Adrenal gland (tissue), 12 donors: ENCODE data around the gene IL34. TPM values are rescaled to one million over a fixed set of nuclear protein-coding genes. Genes with fewer than 3 reads are reported as not detected.

Experiments used
- DNase-seq, 7 donors: peaks; one replicate each; pipeline ENCODE4 v3.0.0-alpha.2; 2019 to 2020
- H3K27ac ChIP-seq, 5 donors: fragments of 200-600 bp; sonication (generic) in 4 of 5; 1 replicate in 3 of 5; 2 replicates in 2 of 5; pipeline versions ENCODE4 v1.5.1 to v1.8.0; 2016 to 2020; ENCODE audit warnings: mild to moderate bottlenecking in 1 of 5
- H3K27me3 ChIP-seq: fragments of 200-600 bp; 2 replicates; pipeline ENCODE4 v1.8.0; 2021
- H3K36me3 ChIP-seq, 2 donors: fragments of 200-600 bp; replicated peaks in 1 of 2; 1 replicate in 1 of 2; 2 replicates in 1 of 2; pipeline versions ENCODE4 v1.5.1 to v1.8.0; 2018 to 2022
- H3K4me1 ChIP-seq, 2 donors: fragments of 200-600 bp; replicated peaks in 1 of 2; 1 replicate in 1 of 2; 2 replicates in 1 of 2; pipeline versions ENCODE4 v1.5.1 to v1.8.0; 2018 to 2021
- H3K4me3 ChIP-seq, 4 donors: fragments of 200-600 bp; sonication (generic) in 3 of 4; one replicate each; pipeline ENCODE4 v1.5.1; 2016 to 2018
- H3K9me3 ChIP-seq, 3 donors: fragments of 200-600 bp; sonication (generic) in 1 of 3; replicated peaks in 1 of 3; 1 replicate in 2 of 3; 2 replicates in 1 of 3; pipeline versions ENCODE4 v1.5.1 to v1.8.0; 2016 to 2021
- CTCF ChIP-seq, 6 experiments: fragments of 450-650 bp in 4 of 6; fragments of 200-600 bp in 2 of 6; sonication (generic) in 1 of 6; IDR thresholded peaks; 1 replicate in 5 of 6; 2 replicates in 1 of 6; pipeline versions ENCODE4 v1.5.1 to v1.8.0; 2016 to 2021; ENCODE audit warnings: antibody characterized with exemption in 6 of 6, mild to moderate bottlenecking in 2 of 6, moderate library complexity in 1 of 6
- POLR2A ChIP-seq, 2 donors: fragments of 450-650 bp; IDR thresholded peaks; one replicate each; pipeline ENCODE4 v1.6.1; 2017; ENCODE audit warnings: antibody characterized with exemption in 2 of 2, mild to moderate bottlenecking in 2 of 2, moderate library complexity in 1 of 2
- WGBS, 4 donors: extraction: QIAGEN DNeasy Blood & Tissue Kit in 2 of 4; methylation state at CpG; one replicate each; pipeline versions ENCODE4 v1.1.5 to v1.1.7; 2013 to 2017; 5-methylcytosine and 5-hydroxymethylcytosine counted together
- intact Hi-C, 2 donors: fragments of 100-400 bp; cut with DNase I; formaldehyde crosslinking; loops; one replicate each; pipeline versions ENCODE4 v1.14.1 to v1.15.0; 2022 to 2023
- polyA plus RNA-seq, 3 donors: library from polyadenylated mRNA; stranded (reverse); fragments of 200-250 nt in 2 of 3; fragments of 350-450 nt in 1 of 3; fragmentation: Illumina TruSeq in 1 of 3; extraction: RNeasy Lipid Tissue Mini Kit (QIAGEN cat#74804) in 1 of 3; gene quantifications; one replicate each; pipeline ENCODE4 v1.2.3, GENCODE V29; 2013 to 2014
- total RNA-seq, 9 donors: library from RNA; depleted of rRNA in 4 of 9; stranded (reverse); fragments of >200 nt in 4 of 9; fragments of 120-200 nt in 1 of 9; fragmentation: NEBNext Ultra II Directional in 1 of 9; extraction: Animal tissue kit (Norgen Biotek cat#: 25700) in 1 of 9; gene quantifications; one replicate each; pipeline versions ENCODE4 v1.1.0 to v1.2.4, GENCODE V29; 2013 to 2023
- donor health status: healthy with polysubstance abuse.
- donor health status: Bipolar disorder and iron deficiency.
- donor health status: DM: yes; HTN: yes; CAD: no.
- donor health status: DM: no; HTN: no; CAD: no.
- donor health status: DM: no; HTN: no; CAD: no.
- donor health status: DM: yes; HTN: yes; CAD: no.

IL34 gene
- total and polyA plus RNA-seq, 12 donors = 1.2 to 62.9 (median 35.7) TPM

DNA sequence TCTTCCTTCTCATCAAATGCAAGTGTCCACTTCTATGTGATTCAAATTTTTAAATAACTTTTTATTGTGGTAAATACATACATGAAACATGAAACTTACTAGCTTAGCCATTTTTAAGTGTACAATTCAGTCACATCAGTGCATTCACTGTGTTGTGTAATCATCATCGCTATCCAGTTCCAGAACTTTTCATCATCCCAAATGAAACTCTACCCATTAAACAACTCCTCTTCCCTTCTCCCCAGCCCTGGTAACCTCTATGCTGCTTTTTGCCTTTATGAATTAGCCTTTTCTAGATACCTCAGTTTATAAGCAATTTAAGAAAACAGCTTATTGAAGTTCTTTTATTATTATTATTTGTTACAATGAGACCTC is 41.1 kb upstream of the IL34 start:
- Histone ChIP-seq H3K27ac (no peak overlapping the region), H3K27me3 (no peaks in the 10 kb centered on the region), H3K9me3 (no peaks in the 10 kb centered on the region), H3K4me1 (peaks cover under 1 to 12% of the 10 kb centered on the region in 2 donors), H3K36me3 (no peaks in the 10 kb centered on the region), H3K4me3 (no peak overlapping the region)
- 67 to 86% (median 72%) methylated on average over 1 of the region's 1 CpG for WGBS, 4 donors
- TF ChIP-seq CTCF (IDR thresholded peaks at IDR 0.05) (no peak), POLR2A (IDR thresholded peaks at IDR 0.05) (no peak)
- no peak for DNase-seq
- intact Hi-C loops = no loop called here

DNA sequence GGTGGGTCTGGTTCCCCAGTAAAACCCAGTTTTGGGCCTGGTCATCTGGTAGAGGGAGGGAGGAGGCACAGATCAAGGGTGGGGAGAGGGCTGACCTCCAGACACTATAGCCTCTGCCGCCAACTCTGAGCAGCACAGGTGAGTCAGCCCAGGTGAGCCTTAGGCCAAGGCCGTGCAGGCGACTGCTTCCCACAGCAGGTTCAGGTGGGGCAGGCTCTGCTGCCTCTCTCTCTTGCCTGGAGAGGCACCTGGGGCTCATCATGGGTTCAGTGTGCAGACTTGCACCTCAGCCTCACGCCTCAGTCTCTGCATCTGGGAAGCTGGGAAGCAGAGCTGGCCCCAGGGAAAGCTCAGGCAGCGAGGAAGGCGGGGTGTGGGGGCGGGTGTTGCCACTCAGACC is 37.8 kb upstream of the IL34 start:
- intact Hi-C loops = no loop called here
- no peak overlapping the region for H3K27ac ChIP-seq
- 75 to 83% (median 81%) methylated on average over 4 to 7 of the region's 7 CpGs for WGBS, 4 donors

GRCh38 chr16:70610273-70611223 is 35.8 kb upstream of the IL34 start:
- no peak overlapping the region for H3K4me3 ChIP-seq
- intact Hi-C loops = no loop called here
- peak overlapping the region in 3 of 5 donors; percentile 22 to 87 (median 64) for H3K27ac ChIP-seq
- no peaks in the 10 kb centered on the region for H3K9me3 ChIP-seq
- H3K4me1 ChIP-seq = peaks cover 5 to 10% of the 10 kb centered on the region in 2 donors
- TF ChIP-seq CTCF (IDR thresholded peaks at IDR 0.05) = peak in 3 of 6 experiments; percentile 11 to 35 (median 32)
- no peak for TF ChIP-seq POLR2A (IDR thresholded peaks at IDR 0.05)
- 67 to 77% (median 75%) methylated on average over 17 to 18 of the region's 18 CpGs for WGBS, 4 donors
- H3K27me3 ChIP-seq = no peaks in the 10 kb centered on the region
- peak; percentile 49 to 89 (median 79) for DNase-seq
- H3K36me3 ChIP-seq = no peaks in the 10 kb centered on the region

More for the DNA sequence above, 37.8 kb upstream of the IL34 start:
- H3K9me3 ChIP-seq = no peaks in the 10 kb centered on the region
- no peak overlapping the region for H3K4me3 ChIP-seq
- TF ChIP-seq POLR2A (IDR thresholded peaks at IDR 0.05) (no peak), CTCF (IDR thresholded peaks at IDR 0.05) (no peak)
- H3K4me1 ChIP-seq = peaks cover 5 to 10% of the 10 kb centered on the region in 2 donors
- H3K36me3 ChIP-seq = no peaks in the 10 kb centered on the region
- H3K27me3 ChIP-seq = no peaks in the 10 kb centered on the region
- no peak for DNase-seq

DNA sequence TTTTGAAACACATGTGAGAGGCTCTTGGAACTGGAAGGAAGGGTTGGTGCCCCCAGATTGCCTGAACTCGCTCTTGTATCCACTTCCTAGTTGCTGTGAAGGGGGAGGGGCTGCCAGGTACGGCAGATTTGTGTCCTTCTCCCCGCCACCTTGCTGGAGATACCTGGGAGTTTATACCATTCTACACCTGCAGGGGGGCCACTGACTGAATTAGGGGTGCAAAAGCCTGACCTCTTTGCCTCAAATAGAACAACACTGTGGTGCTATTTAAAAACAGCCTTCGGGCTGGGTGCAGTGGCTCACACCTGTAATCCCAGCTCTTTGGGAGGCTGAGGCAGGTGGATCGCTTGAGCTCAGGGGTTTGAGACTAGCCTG is 35.1 kb upstream of the IL34 start:
- DNase-seq = no peak
- Histone ChIP-seq H3K4me3 (no peak overlapping the region), H3K9me3 (no peaks in the 10 kb centered on the region), H3K27me3 (no peaks in the 10 kb centered on the region), H3K36me3 (no peaks in the 10 kb centered on the region), H3K27ac (peak overlapping the region in 2 of 5 donors; percentile 64 to 87), H3K4me1 (peaks cover 5 to 10% of the 10 kb centered on the region in 2 donors)
- WGBS, 4 donors = 89 to 100% (median 94%) methylated on average over 1 to 5 of the region's 5 CpGs
- TF ChIP-seq POLR2A (IDR thresholded peaks at IDR 0.05) (no peak), CTCF (IDR thresholded peaks at IDR 0.05) (no peak)
- intact Hi-C loops = no loop called here
